OCI-LY1 (cell line): ENCODE data around the gene PRELID1.

Experiments
- H2AFZ ChIP-seq: fragments of 200-600 bp; sonication (generic), shearing (Covaris generic); 2 replicates; pipeline ENCODE4 v1.6.0; 2014; ENCODE audit warnings: antibody characterized with exemption, mild to moderate bottlenecking, low read length
- H3F3A ChIP-seq: fragments of 200-600 bp; sonication (generic), shearing (Covaris generic); 2 replicates; pipeline ENCODE4 v1.6.0; 2014; ENCODE audit warnings: mild to moderate bottlenecking, antibody characterized with exemption, low read length, moderate library complexity; ENCODE audit not compliant: insufficient read depth
- H3K27ac ChIP-seq: fragments of 200-600 bp; sonication (generic); 2 replicates; pipeline ENCODE4 v1.5.1; 2014; ENCODE audit warnings: low read length, mixed run types, mild to moderate bottlenecking, low read depth; ENCODE audit not compliant: poor library complexity, severe bottlenecking
- H3K27me3 ChIP-seq: fragments of 200-600 bp; sonication (generic); 2 replicates; pipeline ENCODE4 v1.6.0; 2014; ENCODE audit warnings: antibody characterized with exemption, mild to moderate bottlenecking, low read length, moderate library complexity; ENCODE audit not compliant: insufficient read depth
- H3K36me3 ChIP-seq: fragments of 200-600 bp; sonication (generic); 2 replicates; pipeline ENCODE4 v1.6.1; 2014; ENCODE audit warnings: mild to moderate bottlenecking, antibody characterized with exemption, low read length, moderate library complexity, mixed read lengths; ENCODE audit not compliant: insufficient read depth
- H3K4me1 ChIP-seq: fragments of 200-600 bp; sonication (generic); 2 replicates; pipeline ENCODE4 v1.5.1; 2014; ENCODE audit warnings: mild to moderate bottlenecking, low read length, moderate library complexity; ENCODE audit not compliant: insufficient read depth, severe bottlenecking
- H3K4me2 ChIP-seq: fragments of 200-600 bp; sonication (generic), shearing (Covaris generic); 2 replicates; pipeline ENCODE4 v1.6.1; 2014; ENCODE audit warnings: low read length
- H3K4me3 ChIP-seq: fragments of 200-600 bp; sonication (generic); 2 replicates; pipeline ENCODE4 v1.5.1; 2014; ENCODE audit warnings: low read length, low read depth, mild to moderate bottlenecking, mixed read lengths; ENCODE audit not compliant: poor library complexity, severe bottlenecking
- H3K79me2 ChIP-seq: fragments of 200-600 bp; shearing (Covaris generic); 2 replicates; pipeline ENCODE4 v1.6.1; 2016; ENCODE audit warnings: mixed run types, low read length, mixed read lengths; ENCODE audit not compliant: insufficient read depth
- H3K9ac ChIP-seq: fragments of 200-600 bp; sonication (generic), shearing (Covaris generic); 2 replicates; pipeline ENCODE4 v1.6.1; 2014; ENCODE audit warnings: mild to moderate bottlenecking, low read length, mixed read lengths
- H3K9me2 ChIP-seq: fragments of 200-600 bp; sonication (generic), shearing (Covaris generic); 2 replicates; pipeline ENCODE4 v1.6.1; 2014; ENCODE audit warnings: low read depth, mild to moderate bottlenecking, low read length, mixed read lengths
- H3K9me3 ChIP-seq: fragments of 200-600 bp; shearing (Covaris generic); 2 replicates; pipeline ENCODE4 v1.6.1; 2014; ENCODE audit warnings: low read length, mixed read lengths
- H4K20me1 ChIP-seq: fragments of 200-600 bp; sonication (generic), shearing (Covaris generic); 2 replicates; pipeline ENCODE4 v1.6.0; 2016; ENCODE audit warnings: mild to moderate bottlenecking, low read length; ENCODE audit not compliant: insufficient read depth
- EZH2 ChIP-seq: fragments of 200-600 bp; sonication (generic), shearing (Covaris generic); IDR thresholded peaks from 2 replicates; pipeline ENCODE4 v1.8.0; 2017; ENCODE audit warnings: borderline replicate concordance, mixed run types, mild to moderate bottlenecking, antibody characterized with exemption, low read length, moderate library complexity, mixed read lengths
- TF ChIP-seq, protein P1 (sequence below): fragments of 200-600 bp; sonication (generic), shearing (Covaris generic); IDR thresholded peaks from 2 replicates; pipeline ENCODE4 v1.5.1; 2017; ENCODE audit warnings: mild to moderate bottlenecking, antibody characterized with exemption, low read length, moderate library complexity, mixed read lengths

Gene PRELID1

DNA sequence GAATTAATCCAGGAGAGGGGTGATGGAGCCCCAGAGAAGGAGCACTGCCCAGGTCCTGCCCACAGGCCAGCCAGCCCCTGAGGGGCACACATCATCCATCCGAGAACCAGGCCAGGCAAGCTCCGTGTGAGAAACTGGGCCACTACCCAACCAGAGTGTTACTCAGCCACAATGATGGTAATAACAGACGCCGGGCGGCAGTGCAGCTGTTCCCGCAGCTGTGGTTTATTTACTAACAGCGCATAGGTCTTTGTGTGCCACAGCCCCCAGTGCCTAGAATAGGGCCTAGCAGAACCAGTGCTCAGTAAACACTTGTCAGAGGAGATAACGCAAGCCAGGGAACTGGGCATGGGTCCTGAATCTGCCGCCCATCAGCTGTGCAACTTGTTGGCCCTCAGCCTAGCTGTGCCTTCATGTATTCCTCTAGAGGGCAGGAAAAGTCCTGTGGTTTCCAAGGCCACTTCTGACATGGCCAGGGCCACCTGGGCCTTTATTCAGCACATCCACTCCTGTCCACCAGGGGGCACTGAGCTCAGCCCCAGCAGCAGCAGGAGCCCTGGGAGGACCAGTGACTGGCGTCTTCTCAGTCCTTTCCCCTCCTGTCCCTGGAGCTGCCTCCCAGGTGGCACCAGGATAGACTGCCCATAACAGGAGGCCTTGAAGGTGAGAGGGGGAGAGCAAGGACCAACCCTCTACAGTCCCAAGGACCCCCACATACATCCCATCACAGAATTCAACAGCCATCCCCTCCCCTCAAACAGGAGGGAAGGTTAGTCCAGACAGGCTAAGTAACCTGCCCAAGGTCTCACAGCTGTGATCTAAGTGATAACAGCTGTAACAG is 6.0 kb downstream of the PRELID1 start:
- H3K27me3 ChIP-seq, result no peaks in the 10 kb centered on the region
- H3F3A ChIP-seq, result no peaks in the 10 kb centered on the region
- H3K27ac ChIP-seq, result peak overlapping the region; percentile 80
- no peak for TF ChIP-seq EZH2
- TF ChIP-seq, protein P1, sequence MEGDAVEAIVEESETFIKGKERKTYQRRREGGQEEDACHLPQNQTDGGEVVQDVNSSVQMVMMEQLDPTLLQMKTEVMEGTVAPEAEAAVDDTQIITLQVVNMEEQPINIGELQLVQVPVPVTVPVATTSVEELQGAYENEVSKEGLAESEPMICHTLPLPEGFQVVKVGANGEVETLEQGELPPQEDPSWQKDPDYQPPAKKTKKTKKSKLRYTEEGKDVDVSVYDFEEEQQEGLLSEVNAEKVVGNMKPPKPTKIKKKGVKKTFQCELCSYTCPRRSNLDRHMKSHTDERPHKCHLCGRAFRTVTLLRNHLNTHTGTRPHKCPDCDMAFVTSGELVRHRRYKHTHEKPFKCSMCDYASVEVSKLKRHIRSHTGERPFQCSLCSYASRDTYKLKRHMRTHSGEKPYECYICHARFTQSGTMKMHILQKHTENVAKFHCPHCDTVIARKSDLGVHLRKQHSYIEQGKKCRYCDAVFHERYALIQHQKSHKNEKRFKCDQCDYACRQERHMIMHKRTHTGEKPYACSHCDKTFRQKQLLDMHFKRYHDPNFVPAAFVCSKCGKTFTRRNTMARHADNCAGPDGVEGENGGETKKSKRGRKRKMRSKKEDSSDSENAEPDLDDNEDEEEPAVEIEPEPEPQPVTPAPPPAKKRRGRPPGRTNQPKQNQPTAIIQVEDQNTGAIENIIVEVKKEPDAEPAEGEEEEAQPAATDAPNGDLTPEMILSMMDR, result peak; percentile 94
- peaks cover 55% of the 10 kb centered on the region for H3K4me1 ChIP-seq
- H2AFZ ChIP-seq, result no peak overlapping the region
- H3K36me3 ChIP-seq, result peaks cover 44% of the 10 kb centered on the region
- H3K9ac ChIP-seq, result no peak overlapping the region; the same call in 1 of the 2 replicates
- H3K9me2 ChIP-seq, result no peaks in the 10 kb centered on the region
- H3K79me2 ChIP-seq, result peaks cover 5% of the 10 kb centered on the region
- H3K4me2 ChIP-seq, result peak overlapping the region; percentile 97
- H4K20me1 ChIP-seq, result no peaks in the 10 kb centered on the region
- peak overlapping the region; percentile 87 for H3K4me3 ChIP-seq
- no peaks in the 10 kb centered on the region for H3K9me3 ChIP-seq

DNA sequence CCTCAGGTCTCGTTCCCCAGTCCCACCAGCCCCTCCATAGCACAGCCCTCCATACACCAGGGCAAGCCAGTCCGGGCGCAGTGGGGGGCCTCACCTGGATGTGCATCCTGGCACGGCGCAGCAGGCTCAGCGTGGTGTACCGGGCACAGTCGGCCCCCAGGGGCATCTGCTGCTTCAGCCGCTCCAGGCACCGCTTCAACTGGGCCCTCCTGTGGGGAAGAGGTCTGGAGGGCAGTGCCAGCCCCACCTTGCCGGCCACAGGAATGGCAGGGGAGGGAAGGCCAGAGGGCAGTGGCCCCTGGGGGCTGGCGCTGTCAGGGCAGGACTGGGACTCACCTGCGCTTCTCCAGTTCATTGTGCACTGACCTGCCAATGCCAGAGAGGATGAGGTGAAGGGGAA is 6.7 kb downstream of the PRELID1 start:
- H3K4me3 ChIP-seq, result peak overlapping the region; percentile 87
- TF ChIP-seq, protein P1, result no peak
- TF ChIP-seq EZH2, result no peak

DNA sequence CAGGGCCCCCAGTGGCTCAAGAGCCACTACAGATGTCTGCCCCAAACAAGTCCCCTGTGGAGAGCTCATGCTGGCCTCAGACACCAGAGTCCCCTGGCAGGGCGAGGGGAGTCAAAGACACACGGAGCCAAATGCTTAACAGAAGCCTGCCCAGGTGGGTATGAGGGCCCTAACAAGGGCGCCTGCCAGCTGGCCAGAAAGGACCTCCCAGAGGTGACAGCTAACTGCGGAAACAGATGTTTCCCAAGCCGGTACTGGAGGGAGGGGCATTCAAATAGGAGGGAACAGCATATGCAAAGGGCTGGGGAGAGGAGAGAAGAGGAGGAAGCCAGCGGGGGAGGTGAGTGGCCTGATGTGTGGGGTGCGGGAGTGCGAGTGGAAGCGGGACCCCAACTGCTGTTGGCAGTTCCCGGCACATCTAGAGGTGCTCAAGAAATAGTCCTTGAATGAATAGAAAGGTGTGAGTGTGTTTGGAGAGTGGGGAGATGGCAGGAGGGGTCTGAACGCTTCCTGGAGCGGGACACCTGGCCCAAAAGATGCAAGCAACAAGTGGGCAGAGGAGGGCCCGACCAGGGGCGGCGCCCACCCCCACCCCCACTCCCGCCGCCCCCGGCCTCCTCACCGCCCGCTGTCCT is 7.3 kb downstream of the PRELID1 start:
- Histone ChIP-seq H3K79me2 (no peaks in the 10 kb centered on the region), H3K27ac (peak overlapping the region; percentile 80), H4K20me1 (no peaks in the 10 kb centered on the region), H3F3A (no peaks in the 10 kb centered on the region), H3K36me3 (peaks cover 32% of the 10 kb centered on the region), H3K4me3 (peak overlapping the region; percentile 87), H3K9me2 (no peaks in the 10 kb centered on the region), H3K4me2 (peak overlapping the region; percentile 97), H3K27me3 (no peaks in the 10 kb centered on the region), H2AFZ (no peak overlapping the region), H3K9ac (peak overlapping the region; percentile 89), H3K9me3 (no peaks in the 10 kb centered on the region), H3K4me1 (peaks cover 42% of the 10 kb centered on the region)
- no peak for TF ChIP-seq EZH2
- TF ChIP-seq, protein P1, result no peak

More for the DNA sequence above, 6.7 kb downstream of the PRELID1 start:
- H3K9me2 ChIP-seq, result no peaks in the 10 kb centered on the region
- peak overlapping the region; percentile 80 for H3K27ac ChIP-seq
- no peaks in the 10 kb centered on the region for H3K9me3 ChIP-seq
- no peak overlapping the region for H2AFZ ChIP-seq
- H3K36me3 ChIP-seq, result peaks cover 37% of the 10 kb centered on the region
- no peaks in the 10 kb centered on the region for H3K27me3 ChIP-seq
- H3K79me2 ChIP-seq, result no peaks in the 10 kb centered on the region
- peak overlapping the region; percentile 97 for H3K4me2 ChIP-seq
- H3K9ac ChIP-seq, result peak overlapping the region; percentile 5; the same call in 1 of the 2 replicates
- H4K20me1 ChIP-seq, result no peaks in the 10 kb centered on the region
- no peaks in the 10 kb centered on the region for H3F3A ChIP-seq
- H3K4me1 ChIP-seq, result peaks cover 47% of the 10 kb centered on the region
